HS-5 (cell line): Measurements from ENCODE around the gene EXTL2.
"Not testable (repeated sequence)": the region's sequence is repeated elsewhere in the genome, so short reads cannot be mapped to it uniquely, and the experiment has no call there.

Experiments
- DNase-seq: peaks from one replicate; pipeline ENCODE4 v3.0.0-alpha.2; 2012; ENCODE audit warnings: low read depth

The EXTL2 gene

DNA sequence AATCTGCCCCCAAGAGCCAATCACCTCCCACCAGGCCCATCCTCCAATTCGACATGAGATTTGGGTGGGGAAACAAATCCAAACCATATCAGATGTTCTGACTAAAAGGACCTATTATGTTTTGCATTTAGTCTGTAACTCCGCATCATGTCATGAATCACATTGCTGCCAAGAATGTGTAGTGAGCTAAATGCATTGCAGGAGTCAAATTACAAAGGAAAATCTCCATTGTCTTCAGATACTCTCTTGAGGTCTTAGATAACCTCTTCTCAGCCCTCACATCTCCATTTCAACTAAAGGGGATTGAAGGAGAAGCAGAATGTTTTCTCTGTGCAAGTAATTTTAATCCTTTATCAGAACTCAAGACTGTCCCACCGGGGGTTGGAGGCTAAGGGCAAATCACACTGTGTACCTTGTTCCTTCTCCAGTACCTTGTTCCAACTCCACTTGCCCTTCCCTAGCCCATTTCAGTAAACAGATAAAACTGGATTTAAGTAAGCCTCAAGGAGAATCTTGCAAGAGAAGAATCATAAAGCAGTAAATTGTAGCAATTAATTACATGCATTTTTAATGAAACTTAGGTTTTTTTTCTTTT, 34.1 kb downstream of the EXTL2 start:
- no peak for DNase-seq

DNA sequence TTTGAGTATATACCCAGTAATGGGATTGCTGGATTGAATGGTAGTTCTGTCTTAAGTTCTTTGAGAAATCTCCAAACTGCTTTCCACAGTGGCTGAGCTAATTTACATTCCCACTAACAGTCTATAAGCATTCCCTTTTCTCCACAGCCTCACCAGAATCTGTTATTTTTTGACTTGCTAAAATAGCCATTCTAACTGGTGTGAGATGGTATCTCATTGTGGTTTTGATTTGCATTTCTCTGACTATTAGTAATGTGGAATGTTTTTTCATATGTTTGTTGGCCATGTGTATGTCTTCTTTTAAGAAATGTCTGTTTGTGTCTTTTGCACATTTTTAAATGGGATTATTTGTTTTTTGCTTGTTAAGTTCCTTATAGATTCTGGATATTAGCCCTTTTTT, 39.5 kb downstream of the EXTL2 start:
- DNase-seq = not testable (repeated sequence)

DNA sequence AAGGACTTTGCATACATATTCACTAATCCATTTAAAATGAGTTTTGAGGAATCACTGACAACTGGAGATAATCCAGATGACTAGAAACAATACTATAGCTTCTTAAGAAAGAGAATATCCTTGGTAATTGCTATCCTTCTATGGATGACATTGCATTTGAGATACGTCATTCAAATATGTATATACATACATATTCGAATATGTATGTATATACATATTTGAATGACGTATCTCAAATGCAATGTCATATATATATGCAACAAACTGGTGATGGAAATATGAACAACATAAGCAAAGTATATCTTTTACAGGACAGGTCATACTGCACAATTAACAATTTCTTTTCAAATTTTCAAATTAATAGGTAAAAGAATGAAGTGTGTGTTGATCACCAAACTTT, 41.7 kb downstream of the EXTL2 start:
- no peak for DNase-seq

- no peak for DNase-seq
Observed at GRCh38 chr1:100851726-100852125, 42.9 kb downstream of the EXTL2 start.

DNA sequence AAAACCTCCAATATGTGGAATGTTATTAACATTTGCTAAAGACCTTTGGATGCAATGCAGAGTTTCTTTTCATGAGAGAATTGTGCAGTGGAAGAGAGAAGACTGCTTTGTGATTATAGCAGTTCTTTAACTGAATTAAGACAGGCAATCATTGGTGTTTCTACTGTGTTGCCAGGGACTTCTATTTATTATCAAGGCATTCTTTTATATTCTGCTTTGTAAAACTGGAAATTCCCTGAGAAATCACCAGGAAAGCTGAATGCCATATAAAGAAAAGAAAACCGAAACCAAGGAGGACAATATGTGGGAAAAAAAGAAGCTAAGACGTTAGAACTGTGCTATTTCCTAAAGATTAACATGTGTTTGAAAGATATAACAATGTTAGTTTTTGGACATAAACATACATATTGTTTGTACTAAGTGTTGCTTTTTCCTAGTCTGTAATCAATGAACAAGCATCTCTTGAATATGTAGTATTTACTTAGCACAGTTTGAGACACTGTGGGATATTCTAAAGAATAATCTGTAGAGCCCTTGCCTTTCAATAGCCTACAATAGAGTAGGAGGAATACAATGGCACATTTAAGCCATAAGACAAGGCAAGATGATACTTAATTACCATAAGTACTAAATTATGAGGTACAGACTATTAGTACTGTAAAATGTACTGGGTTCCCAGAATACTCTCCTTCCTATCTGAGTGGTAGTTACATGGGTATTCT, 47.1 kb downstream of the EXTL2 start:
- no peak for DNase-seq

GRCh38 chr1:100843160-100843559, 51.5 kb downstream of the EXTL2 start:
- DNase-seq = not testable (repeated sequence)

GRCh38 chr1:100835866-100836842, 58.5 kb downstream of the EXTL2 start:
- no peak for DNase-seq

DNA sequence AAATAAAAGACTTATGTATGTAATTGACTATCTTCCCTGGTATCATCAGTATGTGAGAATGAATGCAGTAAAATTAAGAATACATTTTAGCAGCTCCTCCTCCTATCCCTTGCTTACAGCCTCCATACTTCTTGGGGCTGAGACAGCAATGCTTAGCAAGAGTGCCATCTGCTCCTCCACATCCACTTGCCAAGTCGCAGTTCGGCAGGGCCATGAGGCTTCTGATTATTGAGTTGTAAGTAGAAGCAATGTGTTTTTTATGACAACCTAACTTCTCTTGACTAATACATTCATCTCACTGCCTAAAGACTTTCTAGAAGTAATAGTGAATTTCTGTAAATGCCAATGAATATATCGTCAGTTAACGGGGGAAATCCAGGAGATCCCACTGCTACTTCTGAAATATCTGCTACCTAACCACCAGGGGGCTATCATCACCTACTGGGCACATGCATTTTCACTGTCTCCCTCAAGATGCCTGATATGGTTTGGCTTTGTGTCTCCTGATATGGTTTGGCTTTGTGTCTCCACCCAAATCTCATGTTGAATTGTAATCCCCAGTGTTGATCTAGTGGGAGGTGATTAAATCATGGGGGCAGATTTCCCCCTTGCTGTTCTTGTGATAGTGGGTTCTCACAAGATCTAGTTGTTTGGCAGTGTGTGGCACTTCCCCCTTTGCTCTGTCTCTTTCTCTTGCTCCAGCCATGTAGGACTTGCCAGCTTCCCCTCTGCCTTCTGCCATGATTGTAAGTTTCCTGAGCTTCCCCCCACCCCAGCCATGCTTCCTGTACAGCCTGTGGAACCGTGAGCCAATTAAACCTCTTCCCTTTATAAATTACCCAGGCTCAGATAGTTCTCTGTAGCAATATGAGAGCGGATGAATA, 59.6 kb downstream of the EXTL2 start:
- no peak for DNase-seq

GRCh38 chr1:100832694-100833428, 61.8 kb downstream of the EXTL2 start:
- DNase-seq = no peak

- not testable (repeated sequence) for DNase-seq
Observed at GRCh38 chr1:100825666-100826065, 69.0 kb downstream of the EXTL2 start.
